MM.1S (cell line): ENCODE data around the gene NTRK3.

ENCODE experiments used
- DNase-seq: peaks from one replicate; pipeline ENCODE4 v3.0.0-alpha.2; 2015
- H2AFZ ChIP-seq: fragments of 300-600 bp; sonication (generic); 2 replicates; pipeline ENCODE4 v1.6.0; 2016; ENCODE audit warnings: antibody characterized with exemption, low read length
- H3F3A ChIP-seq: fragments of 300-600 bp; sonication (generic); 2 replicates; pipeline ENCODE4 v1.6.1; 2016; ENCODE audit warnings: mild to moderate bottlenecking, antibody characterized with exemption, low read length, moderate library complexity, mixed read lengths; ENCODE audit not compliant: insufficient read depth
- H3K27ac ChIP-seq: fragments of 300-600 bp; sonication (generic); 2 replicates; pipeline ENCODE4 v1.5.1; 2016; ENCODE audit warnings: mild to moderate bottlenecking, low read length
- H3K27me3 ChIP-seq: fragments of 300-600 bp; sonication (generic); replicated peaks from 2 replicates; pipeline ENCODE4 v1.6.0; 2016; ENCODE audit warnings: low read length; ENCODE audit not compliant: insufficient read depth
- H3K36me3 ChIP-seq: fragments of 300-600 bp; sonication (generic); replicated peaks from 2 replicates; pipeline ENCODE4 v1.6.1; 2016; ENCODE audit warnings: mild to moderate bottlenecking, low read length, mixed read lengths; ENCODE audit not compliant: insufficient read depth
- H3K4me1 ChIP-seq: fragments of 300-600 bp; sonication (generic); 2 replicates; pipeline ENCODE4 v1.6.1; 2016; ENCODE audit warnings: low read length, mixed read lengths
- H3K4me2 ChIP-seq: fragments of 300-600 bp; sonication (generic); 2 replicates; pipeline ENCODE4 v1.6.0; 2016; ENCODE audit warnings: low read depth, low read length
- H3K4me3 ChIP-seq: fragments of 300-600 bp; sonication (generic); 2 replicates; pipeline ENCODE4 v1.5.1; 2016; ENCODE audit warnings: low read length, mixed read lengths
- H3K79me2 ChIP-seq: fragments of 300-600 bp; sonication (generic); 2 replicates; pipeline ENCODE4 v1.6.1; 2016; ENCODE audit warnings: mixed run types, low read length, mixed read lengths
- H3K9ac ChIP-seq: fragments of 300-600 bp; sonication (generic); 2 replicates; pipeline ENCODE4 v1.6.1; 2016; ENCODE audit warnings: low read length, mixed read lengths
- H3K9me2 ChIP-seq: fragments of 300-600 bp; sonication (generic); replicated peaks from 2 replicates; pipeline ENCODE4 v1.6.1; 2016; ENCODE audit warnings: mild to moderate bottlenecking, low read length, mixed read lengths; ENCODE audit not compliant: insufficient read depth
- H3K9me3 ChIP-seq: fragments of 300-600 bp; sonication (generic); replicated peaks from 2 replicates; pipeline ENCODE4 v1.6.1; 2016; ENCODE audit warnings: mild to moderate bottlenecking, low read length, mixed read lengths; ENCODE audit not compliant: insufficient read depth
- H4K20me1 ChIP-seq: fragments of 300-600 bp; sonication (generic); 2 replicates; pipeline ENCODE4 v1.6.1; 2016; ENCODE audit warnings: mild to moderate bottlenecking, low read length, moderate library complexity, mixed read lengths; ENCODE audit not compliant: insufficient read depth
- CTCF ChIP-seq: fragments of 300-600 bp; sonication (generic); IDR thresholded peaks from 2 replicates; pipeline ENCODE4 v1.5.1; 2016; ENCODE audit warnings: antibody characterized with exemption, low read length, mixed read lengths
- EZH2 ChIP-seq: fragments of 300-600 bp; sonication (generic); optimal IDR thresholded peaks from 2 replicates; pipeline ENCODE3; 2017; ENCODE audit warnings: low read depth, mild to moderate bottlenecking, antibody characterized with exemption, low read length, mixed read lengths
- EZH2phosphoT487 ChIP-seq: fragments of 300-600 bp; sonication (generic); IDR thresholded peaks from 2 replicates; pipeline ENCODE4 v1.6.1; 2018; ENCODE audit warnings: antibody characterized with exemption, low read length

Gene NTRK3

DNA sequence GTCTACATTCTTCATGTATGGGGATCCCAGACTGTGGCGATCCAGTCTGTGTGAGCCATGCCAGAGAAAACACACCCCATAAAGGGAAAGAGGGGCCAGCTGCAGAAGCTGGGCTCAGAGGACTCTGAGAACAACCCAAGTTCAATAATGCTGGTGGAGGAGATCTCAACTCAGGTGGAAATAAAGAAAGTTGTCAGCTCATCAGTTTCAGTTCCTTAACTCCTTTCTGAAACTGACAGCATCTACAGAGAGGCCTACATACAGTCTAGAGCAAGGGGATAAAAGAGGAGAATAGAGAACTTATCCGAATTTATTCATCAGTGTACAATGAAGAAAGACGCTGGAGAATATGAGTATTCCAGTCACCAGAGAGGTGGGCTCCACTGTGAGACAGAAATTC, 77.0 kb downstream of the NTRK3 start:
- Histone ChIP-seq H3K36me3 (no peaks in the 10 kb centered on the region), H2AFZ (peak overlapping the region; percentile 18; the same call in 1 of the 2 replicates), H3F3A (peaks cover 26% of the 10 kb centered on the region), H3K9me3 (no peaks in the 10 kb centered on the region), H3K79me2 (no peaks in the 10 kb centered on the region), H3K4me2 (peak overlapping the region; percentile 49), H3K27ac (peak overlapping the region; percentile 89), H3K4me3 (peak overlapping the region; percentile 15), H3K9ac (peak overlapping the region; percentile 44; the same call in 1 of the 2 replicates), H4K20me1 (no peaks in the 10 kb centered on the region), H3K27me3 (no peaks in the 10 kb centered on the region), H3K9me2 (no peaks in the 10 kb centered on the region), H3K4me1 (peaks cover 38% of the 10 kb centered on the region)
- peak; percentile 92 for DNase-seq
- TF ChIP-seq EZH2, result no peak
- TF ChIP-seq EZH2phosphoT487, result no peak
- no peak for TF ChIP-seq CTCF

- no peaks in the 10 kb centered on the region for H3K9me2 ChIP-seq
- H3K4me2 ChIP-seq, result peak overlapping the region; percentile 49
- TF ChIP-seq CTCF (no peak), EZH2 (no peak), EZH2phosphoT487 (no peak)
- peak overlapping the region; percentile 18; the same call in 1 of the 2 replicates for H2AFZ ChIP-seq
- peak overlapping the region; percentile 89 for H3K27ac ChIP-seq
- peak overlapping the region; percentile 15 for H3K4me3 ChIP-seq
- H3K79me2 ChIP-seq, result no peaks in the 10 kb centered on the region
- H3K36me3 ChIP-seq, result no peaks in the 10 kb centered on the region
- no peaks in the 10 kb centered on the region for H3K9me3 ChIP-seq
- H3F3A ChIP-seq, result peaks cover 26% of the 10 kb centered on the region
- DNase-seq, result peak; percentile 26
- peak overlapping the region; percentile 31; the same call in 1 of the 2 replicates for H3K9ac ChIP-seq
- peaks cover 38% of the 10 kb centered on the region for H3K4me1 ChIP-seq
- H4K20me1 ChIP-seq, result no peaks in the 10 kb centered on the region
- H3K27me3 ChIP-seq, result no peaks in the 10 kb centered on the region
Observed at GRCh38 chr15:88178631-88179030, 77.9 kb downstream of the NTRK3 start.

DNA sequence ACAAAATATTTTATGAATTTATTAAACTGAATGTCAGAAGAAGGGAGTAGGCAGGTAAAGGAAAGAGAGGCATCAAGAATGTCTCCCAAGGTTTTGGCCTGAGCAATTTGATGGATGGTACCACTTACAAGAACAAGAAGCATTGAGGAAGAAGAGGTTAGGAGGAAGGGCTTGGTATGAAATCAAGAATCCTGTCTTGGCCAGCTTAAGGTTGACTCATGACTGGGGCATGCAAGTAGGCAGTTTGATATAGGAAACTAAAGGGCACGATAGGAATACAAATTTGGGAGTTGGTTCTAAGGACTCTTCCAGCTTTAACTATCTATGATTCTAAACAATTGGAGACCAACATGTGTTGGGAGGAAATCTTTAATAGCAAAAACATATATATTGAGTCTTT, 79.1 kb downstream of the NTRK3 start:
- no peak for TF ChIP-seq EZH2
- no peak for TF ChIP-seq EZH2phosphoT487
- TF ChIP-seq CTCF, result no peak
- no peaks in the 10 kb centered on the region for H3K27me3 ChIP-seq
- H3K9me2 ChIP-seq, result no peaks in the 10 kb centered on the region
- H3K9me3 ChIP-seq, result no peaks in the 10 kb centered on the region
- no peak overlapping the region for H3K9ac ChIP-seq
- no peaks in the 10 kb centered on the region for H3K36me3 ChIP-seq
- H3K4me2 ChIP-seq, result no peak overlapping the region
- DNase-seq, result no peak
- H4K20me1 ChIP-seq, result no peaks in the 10 kb centered on the region
- no peak overlapping the region for H3K4me3 ChIP-seq
- no peak overlapping the region for H2AFZ ChIP-seq
- H3K4me1 ChIP-seq, result peaks cover 43% of the 10 kb centered on the region
- no peaks in the 10 kb centered on the region for H3K79me2 ChIP-seq
- H3K27ac ChIP-seq, result no peak overlapping the region
- peaks cover 26% of the 10 kb centered on the region for H3F3A ChIP-seq
